ENCODE measurements around the gene CPD.

DNA sequence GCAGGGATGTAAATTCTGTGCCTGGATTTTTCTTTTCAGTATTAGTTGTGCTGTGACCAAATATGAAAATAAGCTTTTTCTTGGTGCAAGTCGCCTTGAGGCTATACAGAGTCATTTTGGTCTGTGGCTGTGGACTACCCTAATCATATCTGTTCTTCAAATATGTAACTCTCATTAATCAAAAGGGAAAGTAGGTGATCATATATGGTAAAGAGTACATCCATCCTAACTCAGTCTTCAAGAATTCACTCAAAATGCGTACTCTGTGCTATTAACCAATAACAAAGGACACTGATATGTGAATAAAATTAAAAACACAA lies 2.6 kb downstream of the CPD start:
- TF ChIP-seq, protein P1, sequence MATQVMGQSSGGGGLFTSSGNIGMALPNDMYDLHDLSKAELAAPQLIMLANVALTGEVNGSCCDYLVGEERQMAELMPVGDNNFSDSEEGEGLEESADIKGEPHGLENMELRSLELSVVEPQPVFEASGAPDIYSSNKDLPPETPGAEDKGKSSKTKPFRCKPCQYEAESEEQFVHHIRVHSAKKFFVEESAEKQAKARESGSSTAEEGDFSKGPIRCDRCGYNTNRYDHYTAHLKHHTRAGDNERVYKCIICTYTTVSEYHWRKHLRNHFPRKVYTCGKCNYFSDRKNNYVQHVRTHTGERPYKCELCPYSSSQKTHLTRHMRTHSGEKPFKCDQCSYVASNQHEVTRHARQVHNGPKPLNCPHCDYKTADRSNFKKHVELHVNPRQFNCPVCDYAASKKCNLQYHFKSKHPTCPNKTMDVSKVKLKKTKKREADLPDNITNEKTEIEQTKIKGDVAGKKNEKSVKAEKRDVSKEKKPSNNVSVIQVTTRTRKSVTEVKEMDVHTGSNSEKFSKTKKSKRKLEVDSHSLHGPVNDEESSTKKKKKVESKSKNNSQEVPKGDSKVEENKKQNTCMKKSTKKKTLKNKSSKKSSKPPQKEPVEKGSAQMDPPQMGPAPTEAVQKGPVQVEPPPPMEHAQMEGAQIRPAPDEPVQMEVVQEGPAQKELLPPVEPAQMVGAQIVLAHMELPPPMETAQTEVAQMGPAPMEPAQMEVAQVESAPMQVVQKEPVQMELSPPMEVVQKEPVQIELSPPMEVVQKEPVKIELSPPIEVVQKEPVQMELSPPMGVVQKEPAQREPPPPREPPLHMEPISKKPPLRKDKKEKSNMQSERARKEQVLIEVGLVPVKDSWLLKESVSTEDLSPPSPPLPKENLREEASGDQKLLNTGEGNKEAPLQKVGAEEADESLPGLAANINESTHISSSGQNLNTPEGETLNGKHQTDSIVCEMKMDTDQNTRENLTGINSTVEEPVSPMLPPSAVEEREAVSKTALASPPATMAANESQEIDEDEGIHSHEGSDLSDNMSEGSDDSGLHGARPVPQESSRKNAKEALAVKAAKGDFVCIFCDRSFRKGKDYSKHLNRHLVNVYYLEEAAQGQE (IDR thresholded peaks at IDR 0.05), result no peak
- TF ChIP-seq, protein P2, sequence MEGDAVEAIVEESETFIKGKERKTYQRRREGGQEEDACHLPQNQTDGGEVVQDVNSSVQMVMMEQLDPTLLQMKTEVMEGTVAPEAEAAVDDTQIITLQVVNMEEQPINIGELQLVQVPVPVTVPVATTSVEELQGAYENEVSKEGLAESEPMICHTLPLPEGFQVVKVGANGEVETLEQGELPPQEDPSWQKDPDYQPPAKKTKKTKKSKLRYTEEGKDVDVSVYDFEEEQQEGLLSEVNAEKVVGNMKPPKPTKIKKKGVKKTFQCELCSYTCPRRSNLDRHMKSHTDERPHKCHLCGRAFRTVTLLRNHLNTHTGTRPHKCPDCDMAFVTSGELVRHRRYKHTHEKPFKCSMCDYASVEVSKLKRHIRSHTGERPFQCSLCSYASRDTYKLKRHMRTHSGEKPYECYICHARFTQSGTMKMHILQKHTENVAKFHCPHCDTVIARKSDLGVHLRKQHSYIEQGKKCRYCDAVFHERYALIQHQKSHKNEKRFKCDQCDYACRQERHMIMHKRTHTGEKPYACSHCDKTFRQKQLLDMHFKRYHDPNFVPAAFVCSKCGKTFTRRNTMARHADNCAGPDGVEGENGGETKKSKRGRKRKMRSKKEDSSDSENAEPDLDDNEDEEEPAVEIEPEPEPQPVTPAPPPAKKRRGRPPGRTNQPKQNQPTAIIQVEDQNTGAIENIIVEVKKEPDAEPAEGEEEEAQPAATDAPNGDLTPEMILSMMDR (IDR thresholded peaks at IDR 0.05; ENCODE audit: low read depth, low read length, missing input control), result no peak
